K562 (cell line): ENCODE measurements around the gene CAPRIN1. TPM values are rescaled to one million over a fixed set of nuclear protein-coding genes. Genes with fewer than 3 reads are reported as not detected.

Source experiments
- BRF2 ChIP-seq: IDR thresholded peaks from 3 replicates; pipeline ENCODE4 v1.6.1; 2011; ENCODE audit warnings: borderline replicate concordance, mild to moderate bottlenecking; ENCODE audit not compliant: insufficient read length, insufficient read depth
- CHAMP1 ChIP-seq: fragments of 450-650 bp; IDR thresholded peaks from 2 replicates; pipeline ENCODE4 v1.6.1; 2016; ENCODE audit warnings: mild to moderate bottlenecking
- CHD1 ChIP-seq: fragments of 200-600 bp; sonication (generic); IDR thresholded peaks from one replicate; pipeline ENCODE4 v1.6.1; 2012; ENCODE audit warnings: mild to moderate bottlenecking, moderate library complexity, low read length, inconsistent platforms
- COPS2 ChIP-seq: fragments of 450-650 bp; conservative IDR thresholded peaks from 2 replicates; pipeline ENCODE4 v1.6.1; 2016; ENCODE audit warnings: mild to moderate bottlenecking, moderate library complexity
- EHMT2 ChIP-seq: fragments of 450-650 bp; IDR thresholded peaks from 2 replicates; pipeline ENCODE4 v1.6.1; 2018; ENCODE audit warnings: antibody characterized with exemption
- FIP1L1 ChIP-seq: fragments of 200-400 bp; formaldehyde crosslinking; IDR thresholded peaks from 2 replicates; pipeline ENCODE4 v1.6.1; 2018; ENCODE audit warnings: mild to moderate bottlenecking, low read depth, low read length; ENCODE audit not compliant: poor library complexity, severe bottlenecking
- KDM2B ChIP-seq: fragments of 250-450 bp; sonication (Bioruptor Pico); IDR thresholded peaks from 2 replicates; pipeline ENCODE4 v1.8.0; 2021; ENCODE audit warnings: mild to moderate bottlenecking, moderate library complexity
- L3MBTL2 ChIP-seq: fragments of 450-650 bp; IDR thresholded peaks from 2 replicates; pipeline ENCODE4 v1.6.1; 2016; ENCODE audit warnings: mild to moderate bottlenecking, moderate library complexity
- MAZ ChIP-seq, 2 experiments: fragments of 450-650 bp in 1 of 2; sonication (generic) in 1 of 2; formaldehyde crosslinking; IDR thresholded peaks in 1 of 2; conservative IDR thresholded peaks in 1 of 2; 2 replicates each; pipeline versions ENCODE4 v1.4.0 to v1.5.0; 2020; ENCODE audit warnings: mild to moderate bottlenecking in 1 of 2, missing genetic modification reagents in 1 of 2
- NFIC ChIP-seq: fragments of 450-650 bp; IDR thresholded peaks from 2 replicates; pipeline ENCODE4 v1.6.1; 2017; ENCODE audit warnings: mild to moderate bottlenecking, inconsistent platforms
- RBBP5 ChIP-seq: fragments of 200-600 bp; sonication (generic); IDR thresholded peaks from 2 replicates; pipeline ENCODE4 v1.6.1; 2012; ENCODE audit warnings: borderline replicate concordance, mild to moderate bottlenecking, low read length, control low read depth, inconsistent platforms; ENCODE audit not compliant: insufficient read depth, poor library complexity, severe bottlenecking
- RBM22 ChIP-seq: fragments of 200-400 bp; formaldehyde crosslinking; IDR thresholded peaks from 2 replicates; pipeline ENCODE4 v1.6.1; 2018; ENCODE audit warnings: low read length, low read depth; ENCODE audit not compliant: poor library complexity, severe bottlenecking
- ZFP91 ChIP-seq: sonication (generic); formaldehyde crosslinking; IDR thresholded peaks from 2 replicates; pipeline ENCODE4 v1.8.0; 2022; ENCODE audit warnings: mild to moderate bottlenecking, missing genetic modification reagents
- ZNF354B ChIP-seq: fragments of 250-450 bp; sonication (Bioruptor Pico); IDR thresholded peaks from 2 replicates; pipeline ENCODE4 v1.4.0; 2020
- ZSCAN29 ChIP-seq: fragments of 450-650 bp; IDR thresholded peaks from 2 replicates; pipeline ENCODE4 v1.6.1; 2017
- polyA plus RNA-seq, 8 experiments: library from polyadenylated mRNA; depleted of rRNA in 4 of 8; stranded (reverse) in 5 of 8; unstranded in 3 of 8; fragments of >200 nt; fragmentation: Nextera tagmentation in 2 of 8; fragmentation: Illumina TruSeq in 1 of 8; extraction: Ambion mirVana in 2 of 8; extraction: Trizol in 1 of 8; gene quantifications; 2 replicates each; pipeline versions ENCODE4 v1.2.1 to v1.2.3, GENCODE V29; 2011 to 2014; ENCODE audit warnings: inconsistent platforms in 1 of 8, missing spikeins in 1 of 8
- total RNA-seq, 7 experiments: library from RNA; depleted of rRNA in 6 of 7; stranded (reverse); fragments of >200 nt in 6 of 7; fragmentation: Illumina TruSeq in 2 of 7; extraction: Trizol in 2 of 7; gene quantifications; 2 replicates each; pipeline versions ENCODE4 v1.2.1 to v1.2.3, GENCODE V29; 2011 to 2021; ENCODE audit warnings: low replicate concordance in 1 of 7
- TF ChIP-seq, protein P1 (sequence below): fragments of 450-650 bp; IDR thresholded peaks from 2 replicates; pipeline ENCODE4 v1.6.1; 2018; ENCODE audit not compliant: partially characterized antibody
- TF ChIP-seq, protein P2 (sequence below): fragments of 200-800 bp; sonication (Bioruptor generic); IDR thresholded peaks from 2 replicates; pipeline ENCODE4 v1.6.1; 2017; ENCODE audit warnings: missing genetic modification characterization, missing compliant biosample characterization

CAPRIN1 gene
- total and polyA plus RNA-seq, 9 of the 15 experiments (the other 6 are each of a cell fraction or from before 2014, with no cell fraction given): 49.6 to 271 (median 244) TPM

DNA sequence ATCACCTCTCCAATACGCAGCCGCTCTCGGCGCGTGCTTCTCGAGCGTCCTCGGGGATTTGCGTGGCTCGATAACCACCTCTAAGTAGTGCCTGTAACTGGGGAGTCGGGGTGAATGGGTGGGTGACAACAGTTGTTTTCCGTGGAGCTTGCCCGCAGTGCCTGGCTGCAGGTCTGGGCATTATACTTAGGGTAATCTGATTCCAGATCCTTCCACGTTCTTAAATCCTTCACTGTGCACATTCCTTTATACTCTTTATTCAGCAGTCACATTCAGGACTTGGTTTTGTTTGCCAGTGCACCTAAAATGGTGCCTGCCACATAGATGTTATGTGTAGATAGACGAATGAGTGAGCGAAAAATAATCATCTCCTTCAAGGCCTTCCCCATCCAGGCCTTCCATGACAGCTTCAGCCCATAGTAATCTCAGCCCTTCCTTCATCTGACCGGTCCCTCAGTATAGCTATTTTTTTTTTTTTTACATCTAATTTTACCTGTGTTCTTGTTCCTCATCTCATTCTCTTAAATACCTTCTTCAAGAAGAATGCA is 54.5 kb downstream of the CAPRIN1 start (continued):
- TF ChIP-seq CHD1 (peak; percentile 51), ZFP91 (CRISPR knock-in tag) (no peak), COPS2 (no peak), KDM2B (CRISPR knock-in tag) (no peak), L3MBTL2 (no peak), EHMT2 (0 out of 2 replicates have a peak, but pooled peaks have one; percentile 14), ZNF354B (CRISPR knock-in tag) (no peak), ZSCAN29 (no peak), NFIC (no peak), FIP1L1 (peak; percentile 17), CHAMP1 (no peak), RBBP5 (no peak), RBM22 (peak; percentile 86), MAZ (CRISPR knock-in tag; conservative IDR thresholded peaks at IDR 0.05 in 1 of 2, IDR thresholded peaks at IDR 0.05 in 1 of 2) (no peak), BRF2 (no peak)
- TF ChIP-seq, protein P1, sequence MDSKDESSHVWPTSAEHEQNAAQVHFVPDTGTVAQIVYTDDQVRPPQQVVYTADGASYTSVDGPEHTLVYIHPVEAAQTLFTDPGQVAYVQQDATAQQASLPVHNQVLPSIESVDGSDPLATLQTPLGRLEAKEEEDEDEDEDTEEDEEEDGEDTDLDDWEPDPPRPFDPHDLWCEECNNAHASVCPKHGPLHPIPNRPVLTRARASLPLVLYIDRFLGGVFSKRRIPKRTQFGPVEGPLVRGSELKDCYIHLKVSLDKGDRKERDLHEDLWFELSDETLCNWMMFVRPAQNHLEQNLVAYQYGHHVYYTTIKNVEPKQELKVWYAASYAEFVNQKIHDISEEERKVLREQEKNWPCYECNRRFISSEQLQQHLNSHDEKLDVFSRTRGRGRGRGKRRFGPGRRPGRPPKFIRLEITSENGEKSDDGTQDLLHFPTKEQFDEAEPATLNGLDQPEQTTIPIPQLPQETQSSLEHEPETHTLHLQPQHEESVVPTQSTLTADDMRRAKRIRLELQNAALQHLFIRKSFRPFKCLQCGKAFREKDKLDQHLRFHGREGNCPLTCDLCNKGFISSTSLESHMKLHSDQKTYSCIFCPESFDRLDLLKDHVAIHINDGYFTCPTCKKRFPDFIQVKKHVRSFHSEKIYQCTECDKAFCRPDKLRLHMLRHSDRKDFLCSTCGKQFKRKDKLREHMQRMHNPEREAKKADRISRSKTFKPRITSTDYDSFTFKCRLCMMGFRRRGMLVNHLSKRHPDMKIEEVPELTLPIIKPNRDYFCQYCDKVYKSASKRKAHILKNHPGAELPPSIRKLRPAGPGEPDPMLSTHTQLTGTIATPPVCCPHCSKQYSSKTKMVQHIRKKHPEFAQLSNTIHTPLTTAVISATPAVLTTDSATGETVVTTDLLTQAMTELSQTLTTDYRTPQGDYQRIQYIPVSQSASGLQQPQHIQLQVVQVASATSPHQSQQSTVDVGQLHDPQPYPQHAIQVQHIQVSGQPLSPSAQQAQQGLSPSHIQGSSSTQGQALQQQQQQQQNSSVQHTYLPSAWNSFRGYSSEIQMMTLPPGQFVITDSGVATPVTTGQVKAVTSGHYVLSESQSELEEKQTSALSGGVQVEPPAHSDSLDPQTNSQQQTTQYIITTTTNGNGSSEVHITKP: no peak
- TF ChIP-seq, protein P2, sequence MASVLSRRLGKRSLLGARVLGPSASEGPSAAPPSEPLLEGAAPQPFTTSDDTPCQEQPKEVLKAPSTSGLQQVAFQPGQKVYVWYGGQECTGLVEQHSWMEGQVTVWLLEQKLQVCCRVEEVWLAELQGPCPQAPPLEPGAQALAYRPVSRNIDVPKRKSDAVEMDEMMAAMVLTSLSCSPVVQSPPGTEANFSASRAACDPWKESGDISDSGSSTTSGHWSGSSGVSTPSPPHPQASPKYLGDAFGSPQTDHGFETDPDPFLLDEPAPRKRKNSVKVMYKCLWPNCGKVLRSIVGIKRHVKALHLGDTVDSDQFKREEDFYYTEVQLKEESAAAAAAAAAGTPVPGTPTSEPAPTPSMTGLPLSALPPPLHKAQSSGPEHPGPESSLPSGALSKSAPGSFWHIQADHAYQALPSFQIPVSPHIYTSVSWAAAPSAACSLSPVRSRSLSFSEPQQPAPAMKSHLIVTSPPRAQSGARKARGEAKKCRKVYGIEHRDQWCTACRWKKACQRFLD: 0 out of 2 replicates have a peak, but pooled peaks have one; percentile 27
